Upper lobe of left lung (tissue), 4 donors: Measurements from ENCODE around the gene SRPK2.

Source experiments
- EP300 ChIP-seq, 4 donors: sonication (generic); formaldehyde crosslinking; IDR thresholded peaks; one replicate each; pipeline ENCODE4 v1.5.1; 2017; ENCODE audit warnings: antibody characterized with exemption in 4 of 4, control low read depth in 2 of 4
- POLR2A ChIP-seq, 4 donors: fragments of 450-650 bp; IDR thresholded peaks; one replicate each; pipeline ENCODE4 v1.5.1; 2016 to 2017; ENCODE audit warnings: antibody characterized with exemption in 4 of 4, mild to moderate bottlenecking in 2 of 4
- TF ChIP-seq, protein P1 (sequence below), 6 experiments: fragments of 450-650 bp in 4 of 6; fragments of 200-600 bp in 2 of 6; sonication (generic) in 2 of 6; IDR thresholded peaks; one replicate each; pipeline ENCODE4 v1.5.1; 2016 to 2019; ENCODE audit warnings: antibody characterized with exemption in 6 of 6

DNA sequence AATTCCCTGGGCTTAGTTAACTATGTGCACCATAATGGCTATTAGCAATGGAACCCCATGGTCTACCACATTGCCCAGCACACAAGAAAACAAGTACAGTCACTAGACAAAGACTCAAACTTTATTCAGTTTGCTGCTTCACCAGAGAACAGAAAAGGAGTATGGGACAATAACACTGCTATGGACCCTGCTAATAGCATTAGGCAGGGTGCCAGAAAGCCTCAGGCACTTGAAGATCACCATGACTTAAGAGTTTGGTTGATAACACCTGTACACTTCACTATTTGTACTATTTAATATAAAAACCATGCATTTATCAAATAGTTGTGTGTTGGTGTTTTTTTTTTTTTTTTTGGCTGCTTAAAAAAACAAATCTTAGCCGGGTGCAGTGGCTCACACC lies 215.1 kb downstream of the SRPK2 start:
- TF ChIP-seq, protein P1, sequence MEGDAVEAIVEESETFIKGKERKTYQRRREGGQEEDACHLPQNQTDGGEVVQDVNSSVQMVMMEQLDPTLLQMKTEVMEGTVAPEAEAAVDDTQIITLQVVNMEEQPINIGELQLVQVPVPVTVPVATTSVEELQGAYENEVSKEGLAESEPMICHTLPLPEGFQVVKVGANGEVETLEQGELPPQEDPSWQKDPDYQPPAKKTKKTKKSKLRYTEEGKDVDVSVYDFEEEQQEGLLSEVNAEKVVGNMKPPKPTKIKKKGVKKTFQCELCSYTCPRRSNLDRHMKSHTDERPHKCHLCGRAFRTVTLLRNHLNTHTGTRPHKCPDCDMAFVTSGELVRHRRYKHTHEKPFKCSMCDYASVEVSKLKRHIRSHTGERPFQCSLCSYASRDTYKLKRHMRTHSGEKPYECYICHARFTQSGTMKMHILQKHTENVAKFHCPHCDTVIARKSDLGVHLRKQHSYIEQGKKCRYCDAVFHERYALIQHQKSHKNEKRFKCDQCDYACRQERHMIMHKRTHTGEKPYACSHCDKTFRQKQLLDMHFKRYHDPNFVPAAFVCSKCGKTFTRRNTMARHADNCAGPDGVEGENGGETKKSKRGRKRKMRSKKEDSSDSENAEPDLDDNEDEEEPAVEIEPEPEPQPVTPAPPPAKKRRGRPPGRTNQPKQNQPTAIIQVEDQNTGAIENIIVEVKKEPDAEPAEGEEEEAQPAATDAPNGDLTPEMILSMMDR (IDR thresholded peaks at IDR 0.05), result no peak
- TF ChIP-seq POLR2A (IDR thresholded peaks at IDR 0.05), result no peak
- no peak for TF ChIP-seq EP300 (IDR thresholded peaks at IDR 0.05)
